ENCODE data around the gene ATP2C2. TPM values are rescaled to one million over a fixed set of nuclear protein-coding genes. Genes with fewer than 3 reads are reported as not detected.
"Not testable (repeated sequence)": the region's sequence is repeated elsewhere in the genome, so short reads cannot be mapped to it uniquely, and the experiment has no call there.

ATP2C2 gene
- total and polyA plus RNA-seq, 8 donors = 11.2 to 52.8 (median 22.2) TPM

- H3K4me1 ChIP-seq = no peaks in the 10 kb centered on the region
- peaks cover 0 to 10% of the 10 kb centered on the region in 2 donors for H3K36me3 ChIP-seq
- ATAC-seq (no peak), DNase-seq (no peak)
- no peak overlapping the region for H3K27ac ChIP-seq
- no peaks in the 10 kb centered on the region for H3K27me3 ChIP-seq
- no peak for TF ChIP-seq CTCF (IDR thresholded peaks at IDR 0.05)
- H3K9me3 ChIP-seq = no peaks in the 10 kb centered on the region
- H3K4me3 ChIP-seq = no peak overlapping the region
- intact Hi-C loops (cut with DNase I) = no loop called here
Observed at GRCh38 chr16:84414789-84415326, 46.5 kb downstream of the ATP2C2 start.

GRCh38 chr16:84416407-84417321, 48.3 kb downstream of the ATP2C2 start:
- Histone ChIP-seq H3K4me1 (no peaks in the 10 kb centered on the region), H3K9me3 (no peaks in the 10 kb centered on the region), H3K27me3 (no peaks in the 10 kb centered on the region), H3K4me3 (no peak overlapping the region), H3K27ac (no peak overlapping the region), H3K36me3 (no peaks in the 10 kb centered on the region)
- DNase-seq (no peak), ATAC-seq (no peak)
- TF ChIP-seq CTCF (IDR thresholded peaks at IDR 0.05) = no peak
- intact Hi-C loops (cut with DNase I) = no loop called here

GRCh38 chr16:84418056-84418849, 49.9 kb downstream of the ATP2C2 start:
- no peak overlapping the region for H3K27ac ChIP-seq
- H3K27me3 ChIP-seq = no peaks in the 10 kb centered on the region
- ATAC-seq = no peak
- DNase-seq = no peak
- H3K9me3 ChIP-seq = no peaks in the 10 kb centered on the region
- intact Hi-C loops (cut with DNase I) = no loop called here
- peaks cover 0 to 12% of the 10 kb centered on the region in 2 donors for H3K36me3 ChIP-seq
- H3K4me1 ChIP-seq = no peaks in the 10 kb centered on the region
- TF ChIP-seq CTCF (IDR thresholded peaks at IDR 0.05) = no peak
- no peak overlapping the region for H3K4me3 ChIP-seq

GRCh38 chr16:84419730-84420129, 51.4 kb downstream of the ATP2C2 start:
- H3K36me3 ChIP-seq = peaks cover 0 to 20% of the 10 kb centered on the region in 2 donors
- no peak overlapping the region for H3K27ac ChIP-seq
- DNase-seq = no peak
- intact Hi-C loops (cut with DNase I) = no loop called here
- no peaks in the 10 kb centered on the region for H3K27me3 ChIP-seq
- H3K4me3 ChIP-seq = no peak overlapping the region
- no peak for TF ChIP-seq CTCF (IDR thresholded peaks at IDR 0.05)
- H3K9me3 ChIP-seq = no peaks in the 10 kb centered on the region
- ATAC-seq = no peak
- no peaks in the 10 kb centered on the region for H3K4me1 ChIP-seq

- peaks cover 0 to 22% of the 10 kb centered on the region in 2 donors for H3K36me3 ChIP-seq
- H3K4me3 ChIP-seq; H3K27ac ChIP-seq; ATAC-seq; H3K4me1 ChIP-seq; intact Hi-C loops (cut with DNase I); DNase-seq; H3K27me3 ChIP-seq; H3K9me3 ChIP-seq: not testable (repeated sequence)
Observed at GRCh38 chr16:84420556-84420955, 52.2 kb downstream of the ATP2C2 start.
